HG02623 (cell line): ENCODE results near the gene ST8SIA1.

ENCODE experiments used
- ATAC-seq: cut with Tn5 transposase; IDR thresholded peaks from one replicate; pipeline ENCODE4 v1.9.1; 2021; ENCODE audit warnings: moderate library complexity; ENCODE audit not compliant: unreplicated experiment

Gene ST8SIA1

DNA sequence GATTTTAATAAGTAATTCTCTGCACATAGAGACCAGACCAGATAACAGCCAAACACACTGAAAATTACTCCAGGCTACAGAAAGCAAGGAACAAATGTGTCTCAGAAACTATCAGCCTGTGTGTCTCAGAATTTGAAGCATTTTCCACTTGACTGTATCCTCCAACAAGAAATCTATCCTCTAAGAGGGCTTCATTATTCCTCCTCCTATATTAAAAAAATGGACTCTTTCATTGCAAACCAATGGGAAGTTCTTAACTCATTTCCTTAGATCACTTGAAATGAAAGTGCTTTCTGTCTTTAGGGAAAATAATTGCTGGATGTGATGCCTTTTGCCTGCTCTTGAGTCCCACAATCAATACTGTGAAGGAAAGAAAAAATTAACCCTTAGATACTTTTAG, 2.3 kb downstream of the ST8SIA1 start:
- ATAC-seq = no peak

DNA sequence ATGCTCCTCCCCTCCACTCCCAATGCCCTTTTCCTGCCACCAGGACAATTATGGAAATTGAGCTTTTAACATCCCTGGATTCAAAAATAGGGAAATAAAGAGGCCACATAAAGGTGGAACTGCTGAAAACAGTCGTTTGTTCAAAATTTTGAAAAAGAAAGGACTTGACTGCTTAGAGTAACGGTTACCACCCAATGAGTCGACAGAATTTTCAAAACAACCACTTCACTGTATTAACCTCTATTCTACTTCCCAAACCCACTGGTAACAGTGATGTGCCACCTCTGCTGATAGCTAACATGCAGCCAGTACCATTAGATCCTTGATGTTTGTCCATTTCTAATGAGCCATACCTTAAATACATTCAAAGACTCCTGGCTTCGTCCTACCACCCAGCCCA, 4.9 kb downstream of the ST8SIA1 start:
- no peak for ATAC-seq

DNA sequence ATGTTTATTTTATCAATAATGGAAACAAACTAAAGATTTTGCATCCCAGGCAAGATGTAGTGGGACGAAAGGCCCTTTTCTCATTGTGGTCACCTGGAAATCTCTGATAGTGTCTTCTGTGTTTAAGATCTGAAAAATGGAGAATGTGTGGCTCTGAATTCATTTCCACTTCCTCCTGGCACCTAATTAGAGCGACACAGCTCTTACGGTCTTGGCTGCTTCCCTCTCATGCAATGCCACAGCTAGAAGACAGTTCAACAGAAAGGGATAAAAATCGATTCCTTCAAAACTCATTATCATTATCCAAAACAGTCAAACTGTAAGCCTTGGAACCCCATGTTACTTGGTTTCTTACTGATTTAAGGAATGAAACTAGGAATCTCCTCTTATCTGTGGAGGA, 9.3 kb downstream of the ST8SIA1 start:
- ATAC-seq = no peak

DNA sequence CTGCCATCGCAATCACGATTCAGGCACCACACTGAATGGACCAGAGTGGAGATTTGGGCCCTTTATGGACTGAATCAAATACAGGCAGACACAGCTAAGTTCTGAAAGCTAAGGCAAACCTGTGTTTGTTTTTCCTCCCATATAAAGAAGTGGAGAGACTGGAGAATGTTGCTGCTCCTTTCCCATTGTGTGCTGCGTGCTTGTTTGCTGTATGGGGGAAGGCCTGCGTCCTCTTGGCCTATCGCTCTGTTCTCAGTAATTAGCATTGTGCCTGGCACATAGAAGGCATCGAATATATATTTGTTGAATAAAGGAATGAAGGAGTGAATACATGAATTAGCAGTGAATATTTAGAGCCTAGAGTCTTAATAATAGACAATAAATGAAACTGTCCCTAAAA, 12.4 kb downstream of the ST8SIA1 start:
- no peak for ATAC-seq

DNA sequence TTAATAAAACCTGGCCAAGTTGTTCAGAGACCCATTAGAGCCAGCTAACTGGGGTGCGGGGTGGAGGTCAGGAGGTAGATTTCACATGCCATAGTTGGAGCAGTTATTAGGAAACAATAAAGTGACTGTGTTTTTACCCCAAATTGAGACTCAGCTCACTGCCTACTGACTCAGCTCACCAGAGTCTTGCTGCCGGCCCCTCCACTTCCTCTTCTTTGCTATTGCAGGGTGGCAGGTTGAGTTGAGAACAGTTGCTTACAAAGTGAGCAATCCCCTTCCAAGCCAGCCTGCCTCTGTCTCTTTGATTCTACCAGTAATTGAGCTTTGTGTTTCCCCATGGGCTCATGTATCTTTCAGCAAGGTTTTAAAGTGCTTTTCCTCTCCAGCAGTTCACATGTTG, 12.9 kb downstream of the ST8SIA1 start:
- no peak for ATAC-seq

DNA sequence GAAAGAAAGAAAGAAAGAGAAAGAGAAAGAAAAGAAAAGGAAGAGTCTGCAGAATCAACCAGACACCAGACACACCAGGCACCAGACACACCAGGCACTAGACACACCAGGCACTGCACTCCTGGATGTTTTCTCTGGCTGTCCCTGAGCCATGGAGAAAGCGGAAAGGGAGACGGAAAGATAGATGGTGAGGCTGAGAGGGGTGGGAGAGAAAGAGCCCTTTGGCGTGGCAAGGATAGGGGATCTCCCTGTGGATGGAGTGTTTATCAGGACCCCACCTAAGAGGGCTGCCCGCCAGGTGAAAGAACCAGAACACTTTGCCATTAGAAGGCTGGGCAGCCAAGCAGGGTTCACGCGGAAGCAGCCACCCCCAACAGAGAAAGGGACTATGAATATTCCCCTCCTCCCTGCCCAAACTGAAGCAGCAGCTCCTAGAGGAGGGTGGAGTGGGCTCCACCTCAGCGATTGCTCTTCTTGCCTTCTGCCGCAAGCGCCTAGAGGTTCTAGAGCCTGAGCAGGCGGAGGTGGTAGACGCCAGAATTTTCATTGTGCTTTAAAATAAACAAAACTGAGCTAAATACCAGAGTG, 13.4 kb downstream of the ST8SIA1 start:
- no peak for ATAC-seq

DNA sequence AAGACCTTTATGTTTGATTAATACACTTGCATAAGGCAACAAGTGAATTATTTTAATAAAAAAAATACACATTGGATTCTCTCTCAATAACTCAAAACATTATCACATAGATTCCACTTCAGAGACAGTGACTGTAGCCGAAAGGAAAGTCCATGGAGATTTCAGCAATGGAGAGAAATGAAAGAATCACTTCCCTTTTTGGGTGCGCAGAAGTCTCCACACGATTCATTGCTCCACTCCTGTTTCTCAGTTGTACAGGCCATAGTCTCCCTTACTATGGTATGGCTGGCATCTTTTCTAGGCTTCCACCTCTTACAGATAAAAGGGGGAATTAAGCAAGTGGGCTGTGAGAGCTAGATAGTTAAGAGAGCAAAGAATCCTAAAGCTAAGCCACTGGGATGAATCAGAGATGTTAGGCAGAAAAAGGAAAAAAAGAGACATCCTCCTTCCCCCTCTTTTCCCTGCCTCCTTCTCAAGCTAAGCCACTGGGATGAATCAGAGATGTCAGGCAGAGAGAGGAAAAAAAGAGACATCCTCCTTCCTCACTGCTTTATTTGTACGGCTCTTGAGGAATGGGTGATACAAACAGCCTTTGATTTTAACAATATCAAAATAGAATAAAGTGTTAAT, 16.3 kb downstream of the ST8SIA1 start:
- no peak for ATAC-seq

DNA sequence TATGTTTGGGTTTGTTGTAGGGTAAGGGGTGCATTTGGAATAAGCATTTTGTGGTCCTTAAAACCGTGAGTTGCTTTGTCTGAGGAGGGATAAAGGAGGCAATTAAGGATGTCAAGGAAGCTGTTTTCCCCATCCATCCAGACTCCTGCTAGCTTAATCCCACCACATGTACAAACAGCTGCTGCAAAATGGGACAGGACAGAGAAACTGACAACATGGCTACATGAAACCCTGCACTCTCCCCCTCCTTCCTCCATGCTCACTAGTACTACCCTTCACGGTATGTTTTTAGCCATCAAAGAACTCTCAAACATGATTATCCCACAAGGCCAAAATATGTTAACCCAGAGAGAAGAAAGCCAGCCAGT, 20.6 kb downstream of the ST8SIA1 start:
- ATAC-seq = no peak

DNA sequence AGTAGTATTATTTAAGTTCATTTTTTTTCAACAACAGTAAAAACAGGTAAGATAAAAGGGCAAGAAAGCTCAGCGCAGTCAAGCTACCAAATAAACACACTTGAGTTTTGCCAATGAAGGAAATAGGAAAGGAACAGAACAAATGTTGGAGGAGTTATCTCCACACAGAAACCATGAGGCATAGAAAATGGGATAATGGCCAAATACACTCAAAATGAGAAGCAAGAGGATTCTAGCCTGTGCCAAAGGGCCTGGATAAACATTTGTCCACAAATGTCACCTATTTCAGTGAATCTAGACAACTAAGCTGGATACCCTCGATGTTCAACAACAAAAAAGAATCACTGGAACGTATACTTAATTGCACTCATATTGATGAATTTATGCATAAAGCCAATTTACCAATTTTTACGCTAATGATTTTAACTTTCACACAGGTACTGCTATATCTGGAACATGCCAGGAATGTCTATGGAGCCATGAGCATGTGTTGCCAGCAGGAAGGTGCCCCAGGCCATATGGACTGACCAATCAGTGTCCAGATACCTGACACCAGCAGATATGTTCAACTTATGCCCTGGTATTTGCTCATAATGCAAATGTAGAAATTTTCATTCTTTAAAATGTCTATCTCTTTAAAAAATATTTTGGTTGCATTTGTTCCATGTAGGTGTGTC, 21.1 kb downstream of the ST8SIA1 start:
- no peak for ATAC-seq

DNA sequence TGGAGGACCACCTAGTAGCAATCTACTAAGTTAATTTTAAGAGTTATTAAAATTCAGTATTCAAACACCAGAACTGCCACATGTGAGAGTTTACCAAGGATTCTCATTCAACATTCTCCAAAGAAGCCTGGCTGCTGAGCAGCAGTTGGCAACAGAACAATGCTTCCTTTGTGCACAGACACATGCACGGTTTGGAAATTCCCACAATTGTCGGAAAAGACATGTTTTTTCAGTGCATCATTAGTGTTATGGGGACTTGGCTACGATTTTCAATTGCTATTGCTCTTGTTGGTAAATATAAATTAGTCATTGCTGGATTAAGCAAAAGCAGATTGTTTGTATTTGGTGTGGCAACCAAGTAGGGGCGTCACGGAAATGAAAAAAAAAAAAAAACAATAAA, 22.2 kb downstream of the ST8SIA1 start:
- ATAC-seq = no peak

DNA sequence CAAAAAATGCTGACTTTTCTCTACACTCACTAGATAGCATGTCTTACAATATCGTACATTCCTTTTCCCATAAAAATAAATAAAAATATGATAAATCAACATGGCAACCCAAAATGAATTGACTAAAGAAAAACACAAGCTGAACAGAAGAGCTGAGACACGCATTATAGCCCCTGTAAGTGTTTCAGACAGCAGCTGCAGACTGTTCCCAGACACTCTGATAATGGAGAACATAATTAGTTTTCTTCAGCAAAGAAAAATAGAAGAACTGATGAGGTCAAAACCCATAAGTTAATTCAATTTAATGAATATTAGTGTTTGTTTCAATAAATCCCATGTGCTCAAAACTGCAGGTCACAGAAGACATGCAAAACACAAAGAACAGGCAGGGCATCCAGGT, 23.8 kb downstream of the ST8SIA1 start:
- no peak for ATAC-seq

DNA sequence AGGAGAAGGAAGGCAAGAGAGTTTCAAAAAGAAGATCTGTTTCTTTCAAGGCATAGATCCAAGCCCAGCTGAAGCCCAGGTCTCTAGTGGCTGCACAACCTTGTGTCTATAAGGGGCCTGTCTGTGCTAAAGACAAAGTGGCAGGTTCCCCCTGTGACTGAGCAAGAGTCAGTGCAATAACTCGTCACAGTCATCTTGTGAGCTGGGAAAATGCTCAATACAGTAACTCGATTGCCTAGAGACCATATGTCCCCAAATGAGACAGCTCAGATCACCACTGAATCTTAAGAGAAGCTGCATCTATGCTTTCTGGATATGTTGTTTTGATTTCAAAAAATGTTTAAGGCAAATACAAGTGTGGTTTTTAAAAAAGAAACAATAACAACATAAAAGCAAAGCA, 24.2 kb downstream of the ST8SIA1 start:
- no peak for ATAC-seq

DNA sequence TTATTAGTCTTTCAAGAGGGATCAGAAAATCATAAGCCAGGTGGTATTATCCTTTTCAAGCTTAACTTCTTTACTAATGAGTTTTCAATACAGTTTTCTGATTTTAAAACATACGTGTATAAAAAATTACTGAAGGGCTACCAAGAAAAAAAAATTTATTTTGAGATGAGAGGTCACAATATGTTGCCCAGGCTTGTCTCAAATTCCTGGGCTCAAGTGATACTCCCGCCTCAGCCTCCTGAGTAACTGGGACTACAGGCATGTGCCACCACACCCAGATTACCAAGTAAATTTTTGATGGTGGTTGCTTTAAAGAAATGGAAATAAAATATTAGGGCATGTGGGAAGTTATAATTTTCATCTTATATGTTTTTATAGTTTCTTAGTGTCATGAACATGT, 26.7 kb downstream of the ST8SIA1 start:
- ATAC-seq = no peak

DNA sequence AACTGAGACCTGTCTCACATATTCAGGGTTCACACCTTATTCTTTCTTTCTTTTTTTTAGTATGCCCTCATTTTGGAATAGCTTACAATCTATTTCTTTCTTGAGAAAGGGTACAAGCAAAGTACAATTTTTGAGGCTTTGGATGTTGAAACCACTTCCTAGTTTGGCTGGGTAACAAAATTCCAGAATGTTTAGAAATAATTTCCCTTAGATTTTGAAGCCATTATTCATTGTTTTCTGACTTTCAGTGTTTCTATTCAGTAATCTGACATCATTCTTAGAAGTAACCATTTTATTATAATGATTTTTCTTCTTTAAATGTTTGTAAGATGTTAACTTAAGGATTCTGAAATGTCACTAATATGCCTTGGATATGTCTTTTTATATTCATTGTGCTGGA, 28.2 kb downstream of the ST8SIA1 start:
- no peak for ATAC-seq

DNA sequence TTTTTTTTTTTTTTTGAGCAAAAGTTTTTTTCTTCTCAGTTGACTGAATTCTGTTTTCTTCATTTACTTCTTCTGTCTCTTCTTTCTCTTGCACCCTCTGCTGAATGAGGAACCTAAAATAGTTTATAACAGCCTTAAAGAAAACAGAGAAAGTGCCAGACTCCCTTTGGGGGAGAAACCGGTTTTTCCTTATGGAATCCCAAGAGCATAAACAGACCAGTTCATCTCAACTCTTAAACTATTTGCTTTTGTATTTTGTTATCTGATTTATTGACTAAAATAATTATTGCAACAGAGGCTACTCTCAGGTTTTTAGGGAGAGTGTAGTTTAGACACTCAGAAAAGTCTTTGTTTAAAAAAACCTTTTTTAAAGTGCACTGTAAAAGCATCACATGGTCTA, 30.2 kb downstream of the ST8SIA1 start:
- no peak for ATAC-seq

DNA sequence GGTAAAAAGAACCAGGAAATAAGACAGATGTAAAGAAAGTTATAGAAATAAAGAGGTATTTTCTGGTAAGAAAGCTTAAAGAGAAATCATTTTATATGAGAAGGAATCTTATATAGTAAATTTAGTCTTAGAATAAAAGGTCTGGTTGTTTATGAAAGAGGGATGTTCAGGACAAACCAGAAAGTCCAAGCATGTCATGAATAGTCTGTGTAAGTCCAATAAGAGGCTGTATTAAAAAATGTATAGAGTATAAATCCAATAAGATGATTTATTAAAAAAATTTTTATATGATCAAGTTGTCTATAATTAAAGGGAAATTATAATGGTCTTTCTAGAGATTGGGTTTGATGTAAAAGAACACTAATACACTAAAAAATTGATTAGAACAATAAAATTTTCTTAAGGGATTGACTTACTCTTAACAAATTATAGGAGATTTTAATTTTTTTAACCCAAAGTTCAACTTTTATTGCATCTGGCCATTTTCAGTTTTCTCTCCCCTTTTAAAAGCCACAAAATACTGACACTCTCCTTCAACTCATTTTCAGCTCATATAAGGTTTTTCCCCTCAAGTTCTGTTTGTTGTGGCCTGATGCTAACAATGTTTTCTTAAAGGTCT, 35.1 kb downstream of the ST8SIA1 start:
- no peak for ATAC-seq

DNA sequence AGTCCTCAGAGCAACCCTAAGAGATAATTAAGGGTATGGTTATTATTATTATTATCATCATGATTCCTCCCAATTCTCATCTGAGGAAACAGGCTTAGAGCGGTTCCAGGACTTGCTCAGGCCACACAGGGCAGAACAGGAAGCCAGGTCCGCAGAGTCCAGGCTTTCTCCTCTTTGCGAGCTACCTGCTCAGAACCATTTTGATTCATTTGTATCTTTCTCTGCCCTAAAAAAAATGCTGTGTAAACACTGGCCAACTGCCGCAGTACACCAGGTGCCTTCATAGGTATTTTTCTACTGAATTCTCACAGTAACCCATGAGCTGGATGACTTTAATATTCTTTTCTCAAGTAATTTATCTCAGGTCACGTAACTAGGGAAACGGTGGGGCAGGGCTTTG, 45.3 kb downstream of the ST8SIA1 start:
- no peak for ATAC-seq

DNA sequence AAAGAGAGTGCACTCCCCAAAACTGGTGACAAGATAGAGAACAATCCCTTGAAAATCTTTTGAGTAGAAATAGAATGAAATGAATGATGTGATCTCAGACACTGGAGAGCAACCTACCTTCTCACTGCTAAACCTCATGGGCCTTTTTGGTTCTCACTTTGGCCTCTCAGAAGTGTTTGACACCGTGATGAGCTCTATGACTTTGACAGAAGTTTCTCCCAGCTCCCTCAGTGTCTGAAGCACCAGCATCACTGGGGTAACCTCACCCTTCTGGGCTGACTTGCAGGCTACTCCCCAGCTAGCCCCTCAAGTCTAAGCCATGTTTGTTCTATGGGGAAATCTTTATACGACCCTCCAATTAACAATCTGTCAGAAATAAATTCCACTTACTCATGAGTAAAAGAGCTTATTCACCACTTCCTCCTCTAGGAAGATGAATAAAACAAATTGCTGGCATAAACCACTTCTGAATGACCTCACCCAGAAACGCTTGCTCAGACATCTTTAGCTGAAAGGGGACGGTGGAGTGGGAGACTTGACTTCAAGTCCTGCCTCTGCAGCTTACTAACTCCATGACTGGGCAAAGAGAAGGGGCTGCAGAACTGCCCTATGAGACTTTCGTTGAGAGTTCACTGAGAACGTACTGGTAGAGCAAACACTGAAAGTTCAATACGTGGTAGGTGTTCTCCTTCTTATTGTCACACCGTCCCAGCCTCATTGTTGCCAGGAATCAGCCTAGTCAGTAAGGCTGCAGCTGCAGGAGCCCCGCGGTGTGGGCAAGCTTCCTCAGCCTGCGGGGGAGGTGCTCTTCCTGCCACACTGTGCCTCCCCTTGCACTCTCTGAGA, 46.5 kb downstream of the ST8SIA1 start:
- no peak for ATAC-seq

DNA sequence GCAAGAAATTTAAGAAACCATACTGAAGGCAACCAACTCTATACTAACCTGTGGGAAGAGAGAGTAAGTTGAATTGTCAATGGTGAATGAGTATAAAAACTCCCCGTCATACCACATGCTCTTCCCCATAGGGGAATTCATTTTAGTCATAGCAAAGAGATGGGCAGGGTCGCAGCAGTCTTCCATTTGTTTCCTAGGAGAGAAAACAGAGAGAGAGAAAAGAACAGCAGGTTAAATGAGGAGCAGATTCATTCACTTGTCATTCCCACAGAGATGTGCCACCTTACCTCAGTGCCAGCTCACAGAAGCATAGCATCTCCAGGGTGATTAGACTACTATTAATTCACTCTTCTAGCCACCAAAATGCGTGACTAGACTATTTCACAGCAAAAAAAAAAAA, 47.4 kb downstream of the ST8SIA1 start:
- ATAC-seq = no peak

DNA sequence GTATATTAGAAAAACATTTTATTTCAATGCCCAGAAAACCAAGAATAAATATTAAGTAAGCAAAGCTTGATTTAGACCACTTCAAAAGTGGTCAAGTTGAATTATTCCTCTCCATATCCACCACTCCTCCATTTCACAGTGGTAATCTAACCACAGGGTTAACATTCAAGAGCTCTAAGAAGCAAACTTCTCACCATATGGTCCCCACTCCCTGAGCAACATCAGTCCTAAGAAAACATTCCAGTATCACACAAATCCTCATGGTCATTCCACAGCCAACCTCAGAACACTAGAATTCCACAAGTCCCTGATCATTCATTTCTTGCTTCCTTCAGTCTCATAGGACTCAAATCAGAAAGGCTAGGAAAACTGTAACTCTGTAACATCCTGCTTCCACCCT, 47.9 kb downstream of the ST8SIA1 start:
- no peak for ATAC-seq

DNA sequence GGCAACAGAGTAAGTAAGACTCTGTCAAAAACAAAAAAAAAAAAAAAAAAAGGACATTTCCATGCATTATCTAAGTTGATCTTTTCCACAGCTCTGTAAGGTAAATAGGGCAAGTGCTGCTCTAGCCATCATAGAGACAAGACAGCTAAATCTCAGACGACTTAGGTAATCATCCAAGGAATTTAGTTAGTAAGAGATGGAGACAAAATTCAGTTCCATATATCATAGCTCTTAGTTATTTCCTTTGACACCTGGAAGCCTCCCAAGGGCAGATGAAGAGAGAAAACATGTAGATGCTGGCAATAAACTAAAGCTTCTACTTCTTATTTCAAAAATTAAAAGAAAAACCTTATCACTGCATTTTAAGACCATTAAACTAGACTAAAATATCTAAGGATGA, 48.7 kb downstream of the ST8SIA1 start:
- no peak for ATAC-seq
